ENCODE data around the gene USH2A.

Gene USH2A

GRCh38 chr1:216248628-216249027, 174.6 kb downstream of the USH2A start:
- no peaks in the 10 kb centered on the region for H3K27me3 ChIP-seq (ENCODE audit: insufficient read depth, low read length, poor library complexity, severe bottlenecking)
- TF ChIP-seq EZH2phosphoT487 (IDR thresholded peaks at IDR 0.05; ENCODE audit: borderline replicate concordance) (no peak), CTCF (conservative IDR thresholded peaks at IDR 0.05; ENCODE audit: low read length) (no peak)
- no peaks in the 10 kb centered on the region for H3K36me3 ChIP-seq (ENCODE audit: insufficient read depth, low read length)
- H3K9me2 ChIP-seq (replicated peaks; ENCODE audit: low read depth, low read length) = no peaks in the 10 kb centered on the region
- no peak overlapping the region for H3K4me2 ChIP-seq (ENCODE audit: low read depth, low read length, poor library complexity, severe bottlenecking)
- no peaks in the 10 kb centered on the region for H3K9me3 ChIP-seq (ENCODE audit: insufficient read depth, low read depth, low read length)
- no peak overlapping the region for H2AFZ ChIP-seq (ENCODE audit: low read length)
- no peak overlapping the region for H3K4me3 ChIP-seq (ENCODE audit: low read length, poor library complexity, severe bottlenecking)
- H4K20me1 ChIP-seq (ENCODE audit: insufficient read depth, low read length, poor library complexity, severe bottlenecking) = no peaks in the 10 kb centered on the region
- H3K79me2 ChIP-seq (ENCODE audit: insufficient read depth, low read length) = no peaks in the 10 kb centered on the region
- no peaks in the 10 kb centered on the region for H3K4me1 ChIP-seq (ENCODE audit: insufficient read depth, low read length, poor library complexity, severe bottlenecking)
- no peaks in the 10 kb centered on the region for H3F3A ChIP-seq (ENCODE audit: low read depth)
- no peak overlapping the region for H3K9ac ChIP-seq (ENCODE audit: low read depth, low read length, poor library complexity, severe bottlenecking)

GRCh38 chr1:216247937-216248336, 175.3 kb downstream of the USH2A start:
- Histone ChIP-seq H3K4me3 (ENCODE audit: low read length, poor library complexity, severe bottlenecking) (no peak overlapping the region), H3K4me2 (ENCODE audit: low read depth, low read length, poor library complexity, severe bottlenecking) (no peak overlapping the region), H3K36me3 (ENCODE audit: insufficient read depth, low read length) (no peaks in the 10 kb centered on the region), H3K9ac (ENCODE audit: low read depth, low read length, poor library complexity, severe bottlenecking) (no peak overlapping the region), H3K27me3 (ENCODE audit: insufficient read depth, low read length, poor library complexity, severe bottlenecking) (no peaks in the 10 kb centered on the region), H3K4me1 (ENCODE audit: insufficient read depth, low read length, poor library complexity, severe bottlenecking) (no peaks in the 10 kb centered on the region), H3F3A (ENCODE audit: low read depth) (no peaks in the 10 kb centered on the region), H3K9me3 (ENCODE audit: insufficient read depth, low read depth, low read length) (no peaks in the 10 kb centered on the region), H2AFZ (ENCODE audit: low read length) (no peak overlapping the region), H3K9me2 (replicated peaks; ENCODE audit: low read depth, low read length) (no peaks in the 10 kb centered on the region), H3K79me2 (ENCODE audit: insufficient read depth, low read length) (no peaks in the 10 kb centered on the region), H4K20me1 (ENCODE audit: insufficient read depth, low read length, poor library complexity, severe bottlenecking) (no peaks in the 10 kb centered on the region)
- TF ChIP-seq CTCF (conservative IDR thresholded peaks at IDR 0.05; ENCODE audit: low read length) (no peak), EZH2phosphoT487 (IDR thresholded peaks at IDR 0.05; ENCODE audit: borderline replicate concordance) (no peak)

GRCh38 chr1:216246577-216247203, 176.6 kb downstream of the USH2A start:
- Histone ChIP-seq H3K9me3 (ENCODE audit: insufficient read depth, low read depth, low read length) (no peaks in the 10 kb centered on the region), H3K79me2 (ENCODE audit: insufficient read depth, low read length) (no peaks in the 10 kb centered on the region), H3K4me2 (ENCODE audit: low read depth, low read length, poor library complexity, severe bottlenecking) (no peak overlapping the region), H4K20me1 (ENCODE audit: insufficient read depth, low read length, poor library complexity, severe bottlenecking) (no peaks in the 10 kb centered on the region), H3K36me3 (ENCODE audit: insufficient read depth, low read length) (no peaks in the 10 kb centered on the region), H3K9ac (ENCODE audit: low read depth, low read length, poor library complexity, severe bottlenecking) (no peak overlapping the region), H2AFZ (ENCODE audit: low read length) (no peak overlapping the region), H3K4me1 (ENCODE audit: insufficient read depth, low read length, poor library complexity, severe bottlenecking) (no peaks in the 10 kb centered on the region), H3K27me3 (ENCODE audit: insufficient read depth, low read length, poor library complexity, severe bottlenecking) (no peaks in the 10 kb centered on the region), H3K9me2 (replicated peaks; ENCODE audit: low read depth, low read length) (no peaks in the 10 kb centered on the region), H3K4me3 (ENCODE audit: low read length, poor library complexity, severe bottlenecking) (no peak overlapping the region), H3F3A (ENCODE audit: low read depth) (no peaks in the 10 kb centered on the region)
- TF ChIP-seq EZH2phosphoT487 (IDR thresholded peaks at IDR 0.05; ENCODE audit: borderline replicate concordance) = no peak
- no peak for TF ChIP-seq CTCF (conservative IDR thresholded peaks at IDR 0.05; ENCODE audit: low read length)
